HG02588 (cell line): Measurements from ENCODE around the gene SUCNR1.
"Not testable (repeated sequence)": the region's sequence is repeated elsewhere in the genome, so short reads cannot be mapped to it uniquely, and the experiment has no call there.

Experiments
- ATAC-seq: cut with Tn5 transposase; IDR thresholded peaks from one replicate; pipeline ENCODE4 v1.9.1; 2021; ENCODE audit warnings: mild to moderate bottlenecking, moderate library complexity; ENCODE audit not compliant: unreplicated experiment

Gene SUCNR1

DNA sequence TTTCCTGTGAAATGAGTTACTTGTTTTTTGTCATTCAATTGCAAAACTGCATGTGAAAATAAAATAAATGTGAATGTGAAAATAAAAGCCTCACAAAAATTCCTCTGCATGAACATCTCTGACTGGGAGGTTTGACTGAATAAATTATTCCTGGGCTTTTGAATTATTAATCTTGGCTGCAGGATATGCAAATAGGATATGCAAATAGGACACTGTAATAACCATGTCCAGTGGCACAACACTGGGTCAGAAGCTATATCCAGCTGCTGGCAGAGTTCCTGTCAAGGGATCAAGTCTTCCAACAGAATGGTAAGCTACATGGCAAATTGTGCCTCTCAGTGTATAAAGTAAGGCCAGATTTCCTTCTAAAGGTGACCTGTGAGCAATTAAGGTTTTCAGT lies at the start of gene SUCNR1:
SUCNR1 (plus strand) TSS at position 246 of the 400 bp plus-strand sequence. CDS start 6,250 bp downstream, outside the sequence.
- no peak for ATAC-seq

- ATAC-seq: no peak
Observed at GRCh38 chr3:151827816-151828215, 45.6 kb upstream of the SUCNR1 start.

DNA sequence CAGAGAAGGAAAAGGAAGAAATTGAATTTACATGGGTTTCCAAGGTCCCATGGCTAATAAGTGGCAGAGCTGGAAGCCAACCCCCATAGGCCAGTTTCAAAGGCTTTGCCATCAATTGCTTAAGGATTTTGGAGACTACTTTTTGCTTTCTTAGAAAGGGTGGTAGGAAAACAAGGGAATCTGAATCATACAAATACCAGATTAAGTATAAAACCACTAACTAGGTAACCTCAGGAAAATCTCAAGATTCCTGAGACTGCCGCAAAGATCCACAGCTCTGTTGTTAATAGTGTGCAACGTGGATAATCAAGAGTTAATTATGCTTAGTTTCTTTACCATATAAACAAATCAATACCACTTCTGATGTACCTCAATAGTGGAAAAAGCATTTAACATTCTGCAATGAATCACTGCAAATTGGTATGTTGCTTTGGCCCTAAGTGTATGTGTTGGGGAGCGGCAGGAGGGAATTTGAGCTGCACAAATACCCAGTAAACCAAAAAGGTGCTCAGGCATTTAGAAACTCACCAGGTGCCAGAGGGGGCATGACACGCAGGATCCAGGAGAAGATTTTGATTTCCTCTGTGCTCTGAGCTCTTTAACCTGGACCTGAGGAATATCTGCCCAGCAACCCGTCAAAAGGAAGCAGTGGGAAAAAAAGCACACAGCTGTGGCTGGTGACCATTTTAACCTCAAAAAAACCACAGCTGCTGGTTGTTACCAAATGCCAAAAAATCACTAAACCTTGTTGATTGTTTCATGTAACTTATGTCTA lies 37.5 kb upstream of the SUCNR1 start:
- no peak for ATAC-seq

- no peak for ATAC-seq
Observed at GRCh38 chr3:151837057-151837456, 36.4 kb upstream of the SUCNR1 start.

DNA sequence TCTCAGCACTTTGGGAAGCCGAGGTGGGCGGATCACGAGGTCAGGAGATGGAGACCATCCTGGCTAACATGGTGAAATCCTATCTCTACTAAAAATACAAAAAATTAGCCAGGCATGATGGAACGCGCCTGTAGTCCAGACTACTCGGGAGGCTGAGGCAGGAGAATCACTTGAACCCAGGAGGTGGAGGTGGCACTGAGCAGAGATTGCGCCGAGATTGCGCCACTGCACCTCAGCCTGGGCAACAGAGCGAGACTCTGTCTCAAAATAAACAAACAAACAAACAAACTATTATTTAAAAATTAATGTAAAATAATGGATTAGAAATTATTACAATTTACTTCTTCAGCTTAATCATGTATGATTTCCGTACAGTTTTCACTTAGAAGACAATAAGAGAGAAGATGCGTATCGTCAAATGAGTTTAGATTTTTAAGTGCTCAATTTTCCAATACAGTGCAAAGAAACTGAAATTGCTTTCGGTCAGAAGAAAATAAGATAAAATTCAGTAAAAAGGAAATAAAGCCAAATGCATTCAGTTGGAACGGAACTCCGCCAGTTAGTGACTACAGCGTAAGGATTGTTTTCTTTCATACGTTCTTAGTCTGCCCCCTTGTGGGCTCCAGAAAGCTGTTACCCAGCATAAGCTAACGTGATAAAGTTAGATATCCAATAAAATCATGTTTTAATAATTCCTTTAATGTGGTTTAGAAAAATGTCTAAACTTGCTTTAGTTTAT lies 34.7 kb upstream of the SUCNR1 start:
- peak; percentile 60 for ATAC-seq

- ATAC-seq: no peak
Observed at GRCh38 chr3:151839313-151839631, 34.2 kb upstream of the SUCNR1 start.

GRCh38 chr3:151841801-151842200 lies 31.6 kb upstream of the SUCNR1 start:
- ATAC-seq: no peak

GRCh38 chr3:151843275-151843674 lies 30.2 kb upstream of the SUCNR1 start:
- no peak for ATAC-seq

DNA sequence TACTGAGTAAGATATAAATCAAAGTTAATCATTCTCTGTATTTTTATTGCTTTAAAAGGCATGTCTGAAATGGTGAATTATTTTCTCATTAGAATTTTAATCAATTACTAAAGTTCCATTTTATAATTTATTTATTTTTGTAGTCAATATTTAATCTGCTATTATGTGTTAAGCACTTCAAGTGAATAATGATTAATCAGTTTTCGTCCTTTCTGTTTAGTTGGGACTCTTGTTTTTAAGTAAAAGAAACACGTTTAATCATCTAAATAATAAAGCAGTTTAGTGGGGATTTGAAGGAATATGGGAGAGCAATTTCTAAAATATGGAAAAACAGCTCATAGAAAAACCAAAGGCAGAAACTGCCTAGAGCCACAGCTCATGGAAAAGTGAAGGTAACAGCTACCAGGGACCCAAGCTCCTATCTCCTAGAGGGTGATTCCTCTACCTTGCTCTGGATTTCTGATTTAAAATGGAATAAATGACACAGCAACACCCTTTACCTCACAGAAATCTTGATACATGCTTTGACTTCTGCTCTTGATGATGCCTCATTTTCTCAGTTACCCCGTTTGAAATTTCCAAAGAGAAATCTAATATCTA lies 28.0 kb upstream of the SUCNR1 start:
- ATAC-seq: no peak

- ATAC-seq: not testable (repeated sequence)
Observed at GRCh38 chr3:151850065-151850464, 23.4 kb upstream of the SUCNR1 start.

- no peak for ATAC-seq
Observed at GRCh38 chr3:151852074-151852811, 21.2 kb upstream of the SUCNR1 start.

DNA sequence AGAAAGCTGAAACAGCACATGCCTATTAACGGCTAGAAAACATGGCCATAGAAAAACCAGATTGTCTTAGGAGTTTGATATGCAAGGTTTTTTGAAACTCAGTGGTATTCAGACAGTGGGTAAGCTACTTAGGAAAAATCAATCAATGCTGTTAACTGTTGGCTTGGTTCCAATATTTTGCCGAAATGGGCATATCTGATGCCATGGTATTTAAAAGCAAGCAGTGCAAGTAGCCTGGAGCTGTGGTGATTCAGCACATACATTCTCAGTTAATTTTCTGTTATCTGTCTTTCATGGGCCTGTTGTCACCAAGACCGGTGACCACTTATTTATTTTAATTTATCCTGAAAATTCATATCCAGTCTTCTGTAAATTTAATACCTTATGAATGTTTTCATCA lies 17.3 kb upstream of the SUCNR1 start:
- no peak for ATAC-seq

DNA sequence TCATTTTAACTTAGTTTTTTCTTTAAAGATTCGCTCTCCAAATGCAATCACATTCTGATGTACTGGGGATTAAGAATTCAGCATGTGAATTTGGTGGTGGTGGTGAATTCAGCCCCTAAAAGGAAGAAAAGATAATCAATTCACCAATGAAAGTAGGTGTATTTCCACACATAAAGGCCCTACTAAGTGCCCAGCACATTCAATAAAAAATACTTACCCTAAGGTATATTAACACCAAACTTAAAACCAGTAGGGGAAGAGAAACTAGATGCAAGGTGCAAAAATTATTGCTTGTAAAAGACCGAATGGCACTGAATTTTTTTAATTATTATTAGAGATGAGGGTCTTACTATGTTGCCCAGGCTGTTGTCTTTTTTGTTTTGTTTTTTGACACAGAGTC lies 16.8 kb upstream of the SUCNR1 start:
- ATAC-seq: no peak

DNA sequence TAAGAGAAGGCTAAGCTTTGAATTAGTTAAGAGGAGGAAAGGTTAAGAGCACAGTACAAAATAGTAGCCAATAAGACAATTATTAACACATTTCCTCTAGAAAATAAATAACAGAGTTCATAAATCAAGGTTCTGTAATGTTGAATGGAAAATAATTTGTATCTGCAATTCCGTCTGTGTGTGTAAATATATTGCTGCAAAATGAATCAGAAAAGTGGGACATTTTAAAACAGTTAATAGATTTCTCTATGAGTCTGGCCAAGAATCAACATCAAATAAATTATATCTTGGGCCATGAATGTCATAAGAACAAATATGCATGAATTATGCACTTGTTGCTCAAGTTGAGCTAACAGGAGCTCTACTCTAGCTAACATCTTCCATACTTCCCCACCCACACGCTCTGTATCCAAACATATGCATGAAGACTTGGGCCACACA lies 14.2 kb upstream of the SUCNR1 start:
- ATAC-seq: no peak

DNA sequence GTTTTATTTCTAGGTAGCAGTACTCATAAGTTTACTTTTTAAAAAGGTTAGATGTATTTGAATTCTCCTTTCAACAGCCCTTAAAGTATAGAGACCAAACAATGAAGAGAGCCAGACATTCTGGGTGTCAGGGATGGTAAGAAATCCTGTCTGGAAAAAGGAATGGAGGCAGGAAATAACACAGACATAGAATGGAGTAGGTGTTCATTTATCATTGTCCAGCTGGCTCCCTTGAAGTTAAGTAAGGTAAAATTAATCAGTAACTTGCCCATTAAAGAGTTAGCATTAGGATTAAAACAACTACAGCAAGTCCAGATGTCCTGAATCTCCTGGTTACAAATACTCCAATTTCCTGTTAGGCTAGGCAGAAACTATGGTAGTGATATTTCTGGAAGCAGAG lies 13.5 kb upstream of the SUCNR1 start:
- no peak for ATAC-seq

DNA sequence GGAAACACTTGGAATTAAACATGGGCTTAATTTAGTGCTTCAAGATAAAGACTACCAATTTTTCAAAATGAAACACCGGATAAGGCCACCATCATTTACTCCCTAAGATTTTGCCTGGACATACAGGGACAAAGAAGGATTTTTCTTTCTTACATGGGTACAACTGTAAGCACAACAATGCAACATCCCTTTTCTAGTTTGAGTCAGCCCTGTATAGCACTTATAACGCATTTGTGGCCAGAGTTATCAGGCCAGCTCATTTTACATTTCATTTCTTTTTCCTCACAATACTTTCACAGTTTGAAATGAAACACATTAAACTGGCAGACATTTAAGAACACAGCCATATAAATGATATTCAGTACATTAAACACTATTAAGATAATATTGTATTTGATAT lies 9.8 kb upstream of the SUCNR1 start:
- no peak for ATAC-seq

DNA sequence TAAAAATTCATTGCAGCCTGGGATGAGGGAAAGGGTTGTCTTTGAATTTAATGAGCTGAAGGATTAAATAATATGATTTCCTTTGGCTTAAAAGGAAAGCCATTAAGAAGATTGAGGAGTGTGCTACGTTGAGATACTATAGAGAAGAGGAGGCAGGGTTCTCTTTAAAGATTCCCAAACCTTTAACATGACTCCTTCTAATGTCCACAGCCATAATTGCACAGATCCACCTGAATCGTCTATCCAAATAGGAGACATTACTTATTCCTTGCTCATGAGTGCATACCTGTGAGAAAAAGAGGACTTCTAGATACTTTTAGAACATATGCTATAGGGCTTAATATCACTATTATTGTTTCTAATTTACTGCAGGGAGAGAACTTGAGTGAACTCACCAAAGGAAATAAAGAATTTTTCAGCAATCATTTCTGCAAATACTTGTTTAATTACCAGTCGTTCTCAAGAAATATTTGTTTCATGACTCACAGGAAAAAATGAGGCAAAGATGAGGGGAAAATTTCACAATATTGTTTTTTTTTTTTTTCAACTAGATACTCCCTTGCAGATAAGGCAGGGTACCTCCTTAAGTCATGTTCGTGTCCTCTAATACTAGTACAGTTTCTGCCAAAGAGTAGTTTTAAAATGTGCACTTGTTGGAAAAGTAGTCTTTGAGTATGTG lies 8.9 kb upstream of the SUCNR1 start:
- no peak for ATAC-seq

DNA sequence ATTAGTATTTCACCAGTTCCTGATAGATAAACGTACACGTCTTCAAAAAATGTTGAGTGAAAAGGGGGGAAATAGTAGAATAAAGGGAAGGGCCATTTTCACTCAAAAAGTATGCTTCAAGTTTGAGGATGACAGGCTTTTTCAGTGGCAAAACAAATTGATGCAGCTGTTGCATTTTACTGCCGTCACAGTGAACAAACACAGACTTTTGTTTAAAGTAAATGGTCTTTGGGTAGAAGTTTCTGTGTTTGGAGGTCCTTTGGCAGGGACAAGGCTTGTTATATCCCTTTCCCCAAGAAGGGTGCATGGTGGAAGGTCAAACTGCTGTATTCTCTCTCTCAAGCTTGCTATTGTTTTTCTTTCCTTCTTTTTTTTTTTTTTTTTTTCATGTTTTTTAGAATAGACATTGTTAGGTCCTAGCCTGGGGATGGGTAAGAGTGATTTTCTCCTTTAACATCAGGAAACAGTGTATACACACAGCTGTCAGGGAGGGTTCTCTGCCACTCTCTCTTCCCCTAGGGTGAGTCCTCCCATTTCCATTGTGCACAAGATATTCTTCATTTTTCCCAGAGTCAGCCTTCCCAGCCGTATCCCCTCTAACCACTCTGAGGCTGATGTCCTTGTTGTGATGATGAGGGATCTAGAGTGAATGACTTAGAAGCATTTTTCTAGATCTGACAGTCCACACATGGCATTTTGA lies 6.6 kb upstream of the SUCNR1 start:
- ATAC-seq: no peak

DNA sequence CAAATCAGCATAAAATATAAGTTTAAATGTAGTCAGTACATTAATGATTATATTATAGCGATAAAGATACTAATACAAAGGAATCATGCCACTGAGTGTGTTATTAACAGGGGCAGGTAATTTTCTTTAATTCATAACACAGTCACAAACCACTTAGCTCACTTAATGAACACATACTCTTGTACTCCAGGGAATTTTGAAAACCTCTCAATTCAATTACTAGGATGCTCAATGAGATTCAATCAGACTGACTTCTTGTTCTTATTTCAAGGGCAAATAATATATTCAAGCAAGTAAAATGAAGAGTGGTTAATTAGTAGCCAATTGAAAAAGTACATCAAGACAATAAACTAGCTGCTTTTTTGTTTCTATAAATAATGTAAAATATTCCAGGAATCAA lies 5.8 kb upstream of the SUCNR1 start:
- no peak for ATAC-seq

- ATAC-seq: no peak
Observed at GRCh38 chr3:151869181-151869580, 4.3 kb upstream of the SUCNR1 start.
